Lower lobe of right lung (tissue), 2 donors: ENCODE results near the gene FBXL14. TPM values are rescaled to one million over a fixed set of nuclear protein-coding genes. Genes with fewer than 3 reads are reported as not detected.

Experiments
- ATAC-seq, 2 donors: fragments of 200-7000 bp; cut with Tn5 transposase; one replicate each; pipeline ENCODE4 v1.9.1; 2020 to 2022; ENCODE audit warnings: mild to moderate bottlenecking in 2 of 2, moderate library complexity in 2 of 2
- DNase-seq: peaks from one replicate; pipeline ENCODE4 v3.0.0-alpha.2; 2020
- H3K27ac ChIP-seq: fragments of 200-600 bp; one replicate; pipeline ENCODE4 v1.8.0; 2022
- H3K27me3 ChIP-seq: fragments of 200-600 bp; one replicate; pipeline ENCODE4 v1.8.0; 2022; ENCODE audit warnings: low read depth
- H3K36me3 ChIP-seq: fragments of 200-600 bp; one replicate; pipeline ENCODE4 v1.8.0; 2022; ENCODE audit warnings: mild to moderate bottlenecking
- H3K4me1 ChIP-seq: fragments of 200-600 bp; one replicate; pipeline ENCODE4 v1.8.0; 2022
- H3K4me3 ChIP-seq: fragments of 200-600 bp; one replicate; pipeline ENCODE4 v1.8.0; 2022; ENCODE audit warnings: mild to moderate bottlenecking
- H3K9me3 ChIP-seq: fragments of 200-600 bp; one replicate; pipeline ENCODE4 v1.8.0; 2022
- CTCF ChIP-seq: fragments of 200-600 bp; IDR thresholded peaks from one replicate; pipeline ENCODE4 v1.8.0; 2022; ENCODE audit warnings: antibody characterized with exemption, mild to moderate bottlenecking
- intact Hi-C: fragments of 100-400 bp; cut with DNase I; formaldehyde crosslinking; loops from one replicate; pipeline ENCODE4 v1.11.0; 2022
- total RNA-seq: library from RNA; stranded (reverse); fragmentation: NEBNext Ultra II Directional; extraction: Animal tissue kit (Norgen Biotek cat#: 25700); gene quantifications from one replicate; pipeline ENCODE4 v1.2.1, GENCODE V29; 2021
- donor health status: DM: no; HTN: yes; CAD: no; lungs with severe emphysema.

FBXL14 gene
- total RNA-seq, 1 donor from 2014 or later: 16.6 TPM

GRCh38 chr12:1594006-1594260 is 448 bp downstream of the FBXL14 start:
- ATAC-seq (peak; percentile 74), DNase-seq (no peak)
- peaks cover 57% of the 10 kb centered on the region for H3K4me1 ChIP-seq
- TF ChIP-seq CTCF: no peak
- H3K36me3 ChIP-seq: no peaks in the 10 kb centered on the region
- H3K4me3 ChIP-seq: peak overlapping the region; percentile 92
- intact Hi-C loops: no loop called here
- H3K9me3 ChIP-seq: no peaks in the 10 kb centered on the region
- peak overlapping the region; percentile 83 for H3K27ac ChIP-seq
- H3K27me3 ChIP-seq: no peaks in the 10 kb centered on the region

DNA sequence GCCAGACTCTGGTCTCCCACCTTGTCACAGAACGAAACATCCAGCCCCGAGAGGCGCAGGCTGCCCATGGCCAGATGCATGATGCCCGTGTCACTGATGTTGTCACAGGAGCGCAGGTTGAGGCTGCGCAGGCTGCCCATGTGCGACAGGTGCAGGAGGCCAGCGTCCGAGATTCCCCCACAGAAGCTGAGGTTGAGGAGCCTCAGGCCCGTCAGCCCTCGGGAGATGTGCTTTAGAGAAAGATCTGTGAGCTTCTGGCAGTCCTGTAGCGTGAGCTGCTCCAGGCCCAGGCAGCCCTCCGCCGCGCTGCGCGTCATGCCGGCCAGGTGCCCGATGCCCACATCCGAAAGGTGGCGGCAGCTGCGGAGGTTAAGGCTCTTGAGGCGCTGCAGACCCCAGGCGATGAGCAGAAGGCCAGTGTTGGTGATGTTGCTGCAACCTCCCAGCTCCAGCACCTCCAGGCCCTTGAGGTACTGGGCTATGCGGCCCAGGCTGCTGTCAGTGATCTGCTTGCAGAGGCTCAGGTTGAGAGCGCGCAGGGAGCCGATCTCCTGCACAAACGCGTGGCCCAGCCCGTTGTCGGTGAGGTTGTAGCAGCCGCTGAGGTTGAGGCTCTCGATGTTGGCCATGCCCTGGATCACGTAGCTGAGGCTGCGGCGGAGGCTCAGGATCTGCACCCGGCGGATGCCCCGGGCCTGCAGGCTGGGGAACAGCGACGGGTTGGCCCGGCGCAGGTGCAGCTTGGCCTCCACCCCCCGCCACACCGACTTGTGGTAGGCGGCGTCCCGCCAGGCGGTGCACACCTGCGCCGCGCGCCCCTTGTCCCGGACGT is 991 bp downstream of the FBXL14 start:
- peak; percentile 78 for DNase-seq
- intact Hi-C loops: no loop called here
- H3K27ac ChIP-seq: peak overlapping the region; percentile 83
- no peaks in the 10 kb centered on the region for H3K36me3 ChIP-seq
- H3K4me1 ChIP-seq: peaks cover 62% of the 10 kb centered on the region
- TF ChIP-seq CTCF: no peak
- peak overlapping the region; percentile 92 for H3K4me3 ChIP-seq
- H3K27me3 ChIP-seq: no peaks in the 10 kb centered on the region
- ATAC-seq: peak; percentile 57 to 64
- no peaks in the 10 kb centered on the region for H3K9me3 ChIP-seq

DNA sequence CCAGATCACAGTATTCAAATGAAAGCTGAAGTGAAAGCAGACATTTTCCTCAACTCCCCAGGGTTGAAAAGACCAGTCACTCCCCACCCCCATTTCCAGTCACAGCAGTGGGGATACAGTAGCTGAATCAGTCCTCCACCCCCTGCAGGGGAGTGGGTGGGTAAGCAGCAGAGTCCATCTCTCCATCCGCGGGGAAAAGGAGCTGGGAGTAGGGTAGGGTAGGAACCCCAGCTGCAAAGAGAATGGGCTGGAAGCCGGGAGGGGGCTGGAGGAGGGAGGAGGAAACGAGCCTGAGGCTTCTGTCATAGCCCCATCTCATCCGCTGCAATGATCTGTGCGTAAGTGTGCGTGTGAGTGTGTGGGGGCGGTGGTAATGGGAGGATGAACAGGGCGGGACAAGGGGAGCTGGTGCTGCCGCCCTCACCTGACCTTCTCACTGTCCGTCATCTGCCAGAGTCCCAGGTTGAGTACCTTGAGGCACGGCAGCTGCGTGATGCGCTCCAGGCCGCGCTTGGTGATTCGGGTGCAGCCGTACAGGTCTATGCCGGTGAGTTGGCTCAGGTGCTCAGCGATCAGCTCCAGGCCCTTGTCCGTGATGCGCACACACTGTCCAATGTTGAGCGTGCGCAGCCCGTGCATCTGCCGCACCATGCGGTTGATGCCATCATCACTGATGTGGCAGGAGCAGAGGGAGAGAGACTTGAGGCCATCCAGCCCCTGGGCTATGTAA is 1.8 kb downstream of the FBXL14 start:
- H3K27me3 ChIP-seq: no peaks in the 10 kb centered on the region
- no peaks in the 10 kb centered on the region for H3K9me3 ChIP-seq
- H3K4me1 ChIP-seq: peaks cover 70% of the 10 kb centered on the region
- DNase-seq: peak; percentile 47
- H3K36me3 ChIP-seq: no peaks in the 10 kb centered on the region
- H3K4me3 ChIP-seq: peak overlapping the region; percentile 92
- peak overlapping the region; percentile 83 for H3K27ac ChIP-seq
- intact Hi-C loops: no loop called here
- TF ChIP-seq CTCF: no peak
- ATAC-seq: peak; percentile 4 to 9

GRCh38 chr12:1591543-1591942 is 2.8 kb downstream of the FBXL14 start:
- intact Hi-C loops: no loop called here
- no peaks in the 10 kb centered on the region for H3K27me3 ChIP-seq
- H3K27ac ChIP-seq: no peak overlapping the region
- peaks cover 73% of the 10 kb centered on the region for H3K4me1 ChIP-seq
- ATAC-seq: no peak
- H3K36me3 ChIP-seq: peaks cover 8% of the 10 kb centered on the region
- TF ChIP-seq CTCF: no peak
- DNase-seq: no peak
- no peaks in the 10 kb centered on the region for H3K9me3 ChIP-seq
- H3K4me3 ChIP-seq: peak overlapping the region; percentile 92

DNA sequence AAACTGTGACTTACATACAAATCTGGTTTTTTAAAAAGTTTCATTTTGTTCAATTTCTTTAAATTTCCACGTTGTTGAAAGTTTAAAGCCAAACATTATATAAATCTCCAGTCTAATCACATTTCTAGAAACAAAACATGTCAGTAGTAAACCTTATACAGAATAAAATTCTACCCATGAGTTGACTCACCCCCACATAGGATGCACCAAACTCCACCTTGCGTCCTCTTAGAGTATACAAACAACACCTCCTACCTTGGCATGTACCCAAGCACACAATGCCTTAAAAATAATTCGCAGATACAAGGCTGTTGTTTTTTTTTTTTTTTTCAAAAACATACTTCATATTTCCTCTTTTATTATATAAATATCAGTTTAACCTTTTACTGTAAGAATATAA is 3.3 kb downstream of the FBXL14 start:
- peaks cover 73% of the 10 kb centered on the region for H3K4me1 ChIP-seq
- no peak overlapping the region for H3K27ac ChIP-seq
- ATAC-seq (no peak), DNase-seq (no peak)
- intact Hi-C loops: no loop called here
- H3K36me3 ChIP-seq: peaks cover 11% of the 10 kb centered on the region
- no peaks in the 10 kb centered on the region for H3K9me3 ChIP-seq
- H3K27me3 ChIP-seq: no peaks in the 10 kb centered on the region
- peak overlapping the region; percentile 92 for H3K4me3 ChIP-seq
- no peak for TF ChIP-seq CTCF
